Activated CD8-positive, alpha-beta memory T cell treated with anti-CD3 and anti-CD28 coated beads for 36 hours (primary cell): Measurements from ENCODE around the gene SNAP29. TPM values are rescaled to one million over a fixed set of nuclear protein-coding genes. Genes with fewer than 3 reads are reported as not detected.
"Not testable (repeated sequence)": the region's sequence is repeated elsewhere in the genome, so short reads cannot be mapped to it uniquely, and the experiment has no call there.

Experiments used
- CTCF ChIA-PET: fragments of 350-600 bp; sonication (Branson Sonifier 250); formaldehyde crosslinking; loops from one replicate; lab custom pipeline; 2021; ENCODE audit warnings: antibody characterized with exemption; lab: Charles Lee
- POLR2A ChIA-PET: fragments of 350-600 bp; sonication (Branson Sonifier 250); formaldehyde crosslinking; loops from one replicate; lab custom pipeline; 2021; ENCODE audit warnings: antibody characterized with exemption; lab: Charles Lee
- total RNA-seq, 2 experiments: library from RNA; stranded (reverse); gene quantifications; one replicate each; pipeline ENCODE4 v1.2.3, GENCODE V29; 2021

SNAP29 gene
- total RNA-seq, 2 experiments from 2014 or later = 20.2 to 20.7 TPM

GRCh38 chr22:20912494-20912893, 53.7 kb downstream of the SNAP29 start:
- POLR2A ChIA-PET = no interaction called here
- CTCF ChIA-PET = interaction anchor here (0.6 kb wide), 1 partner anchor 12 kb away, joined by 3 read pairs; no protein-coding TSS in a partner anchor

- ChIA-PET POLR2A (interaction anchor here (0.6 to 1.1 kb wide), 4 partner anchors 21 to 649 kb away, joined by 3 to 5 read pairs (median 4); partner anchors contain the start of gene LZTR1), CTCF (interaction anchor here (1.2 to 1.3 kb wide), 2 partner anchors 8 to 54 kb away, joined by 5 read pairs; no protein-coding TSS in a partner anchor)
Observed at GRCh38 chr22:20916916-20917810, 58.4 kb downstream of the SNAP29 start, which contains the start of gene CRKL. CRKL (plus strand) TSS chr22:20917407; CDS start chr22:20917935, 528 bp downstream.

GRCh38 chr22:20918663-20919218, 59.9 kb downstream of the SNAP29 start:
- POLR2A ChIA-PET = no interaction called here
- CTCF ChIA-PET = interaction anchor here (0.6 kb wide), 1 partner anchor 818 kb away, joined by 3 read pairs; no protein-coding TSS in a partner anchor

- CTCF ChIA-PET = no interaction called here
- POLR2A ChIA-PET = no interaction called here
Observed at GRCh38 chr22:20919718-20920117, 60.9 kb downstream of the SNAP29 start.

GRCh38 chr22:20920881-20921203, 62.0 kb downstream of the SNAP29 start:
- POLR2A ChIA-PET = interaction anchor here (0.5 to 0.7 kb wide), 2 partner anchors 13 to 1097 kb away, joined by 3 to 6 read pairs; no protein-coding TSS in a partner anchor

GRCh38 chr22:20922141-20922751, 63.4 kb downstream of the SNAP29 start:
- POLR2A ChIA-PET = no interaction called here
- CTCF ChIA-PET = interaction anchor here (1.4 kb wide), 1 partner anchor 55 kb away, joined by 4 read pairs; no protein-coding TSS in a partner anchor

More at GRCh38 chr22:20920881-20921203, 62.0 kb downstream of the SNAP29 start:
- CTCF ChIA-PET = interaction anchor here (1.0 to 1.4 kb wide), 2 partner anchors 53 to 83 kb away, joined by 3 to 4 read pairs; no protein-coding TSS in a partner anchor

GRCh38 chr22:20926243-20926642, 67.4 kb downstream of the SNAP29 start:
- ChIA-PET POLR2A (no interaction called here), CTCF (no interaction called here)

GRCh38 chr22:20927940-20928572, 69.2 kb downstream of the SNAP29 start:
- POLR2A ChIA-PET = no interaction called here
- CTCF ChIA-PET = interaction anchor here (1.2 kb wide), 1 partner anchor 33 kb away, joined by 3 read pairs; no protein-coding TSS in a partner anchor

GRCh38 chr22:20928573-20928967, 69.8 kb downstream of the SNAP29 start:
- CTCF ChIA-PET = interaction anchor here (1.2 kb wide), 1 partner anchor 33 kb away, joined by 3 read pairs; no protein-coding TSS in a partner anchor
- POLR2A ChIA-PET = no interaction called here

GRCh38 chr22:20930004-20930403, 71.2 kb downstream of the SNAP29 start:
- CTCF ChIA-PET = no interaction called here
- POLR2A ChIA-PET = no interaction called here

- POLR2A ChIA-PET, CTCF ChIA-PET: not testable (repeated sequence)
Observed at GRCh38 chr22:20930435-20930834, 71.6 kb downstream of the SNAP29 start.

GRCh38 chr22:20931126-20931654, 72.4 kb downstream of the SNAP29 start:
- POLR2A ChIA-PET = no interaction called here
- CTCF ChIA-PET = no interaction called here

- ChIA-PET POLR2A (interaction anchor here (0.6 kb wide), 1 partner anchor 8 kb away, joined by 9 read pairs; no protein-coding TSS in a partner anchor), CTCF (no interaction called here)
Observed at GRCh38 chr22:20933910-20934309, 75.1 kb downstream of the SNAP29 start.

- CTCF ChIA-PET, POLR2A ChIA-PET: not testable (repeated sequence)
Observed at GRCh38 chr22:20935049-20935448, 76.2 kb downstream of the SNAP29 start.

GRCh38 chr22:20935780-20936539, 77.2 kb downstream of the SNAP29 start:
- CTCF ChIA-PET, POLR2A ChIA-PET: not testable (repeated sequence)

GRCh38 chr22:20937031-20937793, 78.4 kb downstream of the SNAP29 start:
- ChIA-PET CTCF (interaction anchor here (0.8 to 1.2 kb wide), 3 partner anchors 15 to 51 kb away, joined by 3 read pairs; no protein-coding TSS in a partner anchor), POLR2A (no interaction called here)
